Pancreas (tissue), 10 donors: ENCODE results near the gene GNG8. TPM values are rescaled to one million over a fixed set of nuclear protein-coding genes. Genes with fewer than 3 reads are reported as not detected.

Source experiments
- ATAC-seq, 4 donors: fragments of 200-7000 bp; cut with Tn5 transposase; one replicate each; pipeline versions ENCODE4 v1.8.0 to v1.9.1; 2020; ENCODE audit warnings: mild to moderate bottlenecking in 4 of 4, moderate library complexity in 4 of 4
- DNase-seq, 6 donors: peaks; one replicate each; pipeline ENCODE4 v3.0.0-alpha.2; 2020
- FAIRE-seq: peaks from 2 replicates; lab custom pipeline; 2012; peaks lifted over from hg19 to GRCh38; lab: Jason Lieb, UNC
- H3K27ac ChIP-seq, 4 donors: fragments of 200-600 bp; sonication (generic); 1 replicate in 3 of 4; 2 replicates in 1 of 4; pipeline versions ENCODE4 v1.5.0 to v1.8.0; 2020
- H3K27me3 ChIP-seq, 4 donors: fragments of 200-600 bp; one replicate each; pipeline ENCODE4 v1.8.0; 2021
- H3K36me3 ChIP-seq, 3 donors: fragments of 200-600 bp; sonication (generic) in 1 of 3; one replicate each; pipeline versions ENCODE4 v1.5.0 to v1.8.0; 2020 to 2021
- H3K4me1 ChIP-seq, 3 donors: fragments of 200-600 bp; one replicate each; pipeline ENCODE4 v1.8.0; 2021
- H3K4me3 ChIP-seq, 4 donors: fragments of 200-600 bp; sonication (generic) in 2 of 4; one replicate each; pipeline versions ENCODE4 v1.5.0 to v1.8.0; 2020 to 2021
- H3K9me3 ChIP-seq, 4 donors: fragments of 200-600 bp; one replicate each; pipeline ENCODE4 v1.8.0; 2021
- WGBS, 2 donors: extraction: QIAGEN DNeasy Blood & Tissue Kit; methylation state at CpG; one replicate each; pipeline ENCODE4 v1.1.7; 2013; 5-methylcytosine and 5-hydroxymethylcytosine counted together
- intact Hi-C, 3 donors: fragments of 100-400 bp; cut with DNase I; formaldehyde crosslinking; loops; one replicate each; pipeline versions ENCODE4 v1.11.1 to v1.14.2; 2022
- polyA plus RNA-seq, 2 donors: library from polyadenylated mRNA; stranded (reverse); fragments of 200-250 nt; gene quantifications; one replicate each; pipeline ENCODE4 v1.2.3, GENCODE V29; 2013
- total RNA-seq, 6 donors: library from RNA; stranded (reverse); fragmentation: NEBNext Ultra II Directional in 4 of 6; extraction: Animal tissue kit (Norgen Biotek cat#: 25700) in 4 of 6; gene quantifications; one replicate each; pipeline versions ENCODE4 v1.2.1 to v1.2.4, GENCODE V29; 2021 to 2023
- TF ChIP-seq, protein P1 (sequence below), 4 donors: fragments of 200-600 bp; sonication (generic) in 3 of 4; IDR thresholded peaks; one replicate each; pipeline versions ENCODE4 v1.5.0 to v1.8.0; 2021; ENCODE audit warnings: antibody characterized with exemption in 4 of 4
- donor health status: healthy with polysubstance abuse.
- donor health status: DM: no; HTN: no; CAD: no; lungs with moderate emphysema.
- donor health status: DM: no; HTN: no; CAD: no.
- donor health status: control.
- donor health status: control.
- donor health status: Bipolar disorder and iron deficiency.
- donor health status: DM: yes; HTN: yes; CAD: no.
- donor health status: DM: no; HTN: no; CAD: no.
- donor health status: DM: no; HTN: no; CAD: no.
- donor health status: DM: yes; HTN: yes; CAD: no.

GNG8 gene
- total and polyA plus RNA-seq, 8 donors: not detected

DNA sequence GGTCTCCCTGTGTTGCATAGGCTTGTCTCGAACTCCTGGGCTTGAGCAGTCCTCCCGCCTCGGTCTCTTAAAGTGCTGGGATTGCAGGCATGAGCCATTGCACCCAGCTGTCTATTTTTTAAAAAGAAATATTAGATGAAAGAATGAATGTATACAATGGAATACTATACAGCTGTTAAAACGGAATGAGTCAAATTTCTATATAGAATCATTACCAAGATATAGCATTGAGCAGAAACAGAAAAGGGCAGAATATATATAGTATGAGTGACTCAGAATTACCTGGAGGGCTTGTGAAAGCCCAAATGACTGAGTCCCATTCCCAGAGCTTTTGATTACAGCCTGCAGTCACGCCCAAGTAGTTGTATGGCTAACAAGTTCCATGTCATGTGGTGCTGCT lies 20.5 kb upstream of the GNG8 start:
- no peak overlapping the region for H3K4me3 ChIP-seq
- FAIRE-seq: no peak
- H3K27me3 ChIP-seq: peaks cover 0 to 8% (median 0%) of the 10 kb centered on the region in 4 donors
- TF ChIP-seq, protein P1, sequence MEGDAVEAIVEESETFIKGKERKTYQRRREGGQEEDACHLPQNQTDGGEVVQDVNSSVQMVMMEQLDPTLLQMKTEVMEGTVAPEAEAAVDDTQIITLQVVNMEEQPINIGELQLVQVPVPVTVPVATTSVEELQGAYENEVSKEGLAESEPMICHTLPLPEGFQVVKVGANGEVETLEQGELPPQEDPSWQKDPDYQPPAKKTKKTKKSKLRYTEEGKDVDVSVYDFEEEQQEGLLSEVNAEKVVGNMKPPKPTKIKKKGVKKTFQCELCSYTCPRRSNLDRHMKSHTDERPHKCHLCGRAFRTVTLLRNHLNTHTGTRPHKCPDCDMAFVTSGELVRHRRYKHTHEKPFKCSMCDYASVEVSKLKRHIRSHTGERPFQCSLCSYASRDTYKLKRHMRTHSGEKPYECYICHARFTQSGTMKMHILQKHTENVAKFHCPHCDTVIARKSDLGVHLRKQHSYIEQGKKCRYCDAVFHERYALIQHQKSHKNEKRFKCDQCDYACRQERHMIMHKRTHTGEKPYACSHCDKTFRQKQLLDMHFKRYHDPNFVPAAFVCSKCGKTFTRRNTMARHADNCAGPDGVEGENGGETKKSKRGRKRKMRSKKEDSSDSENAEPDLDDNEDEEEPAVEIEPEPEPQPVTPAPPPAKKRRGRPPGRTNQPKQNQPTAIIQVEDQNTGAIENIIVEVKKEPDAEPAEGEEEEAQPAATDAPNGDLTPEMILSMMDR (IDR thresholded peaks at IDR 0.05): no peak
- no peak for DNase-seq
- no peaks in the 10 kb centered on the region for H3K36me3 ChIP-seq
- no peaks in the 10 kb centered on the region for H3K9me3 ChIP-seq
- H3K4me1 ChIP-seq: peaks cover 5 to 11% (median 10%) of the 10 kb centered on the region in 3 donors
- intact Hi-C loops: no loop called here
- 90 to 93% methylated on average over 5 of the region's 5 CpGs for WGBS, 2 donors
- no peak for ATAC-seq
- H3K27ac ChIP-seq: no peak overlapping the region

DNA sequence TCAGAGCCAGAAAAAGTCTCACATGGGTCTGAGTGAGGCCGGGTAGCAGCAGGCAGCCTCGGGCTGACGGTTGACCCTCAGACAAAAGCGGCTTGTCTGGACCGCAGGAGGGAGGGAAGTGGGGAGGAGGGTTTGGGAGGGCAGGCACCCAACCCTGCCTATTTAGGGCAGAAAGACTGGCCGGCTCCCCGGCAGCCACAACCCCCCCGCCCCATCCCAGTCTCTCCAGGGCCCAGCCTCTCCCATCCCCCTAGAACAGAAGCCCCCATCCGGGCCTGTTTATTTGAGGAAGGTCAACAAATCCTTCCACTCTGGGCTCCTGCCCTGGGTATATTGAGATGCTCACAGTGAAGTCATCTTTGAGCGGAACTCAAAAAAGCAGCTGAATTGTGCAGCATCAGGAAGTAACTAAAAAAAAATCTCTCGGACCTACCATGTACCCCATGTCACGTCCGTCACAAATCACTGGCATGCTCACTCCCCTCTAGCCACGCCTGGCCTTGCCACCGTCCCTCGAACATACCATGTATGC lies 18.7 kb upstream of the GNG8 start:
- TF ChIP-seq, protein P1 (IDR thresholded peaks at IDR 0.05): no peak
- peaks cover 0 to 8% (median 0%) of the 10 kb centered on the region in 4 donors for H3K27me3 ChIP-seq
- WGBS, 2 donors: 58 to 61% methylated on average over 15 to 16 of the region's 16 CpGs
- H3K36me3 ChIP-seq: no peaks in the 10 kb centered on the region
- intact Hi-C loops: no loop called here
- H3K27ac ChIP-seq: no peak overlapping the region
- FAIRE-seq (no peak), DNase-seq (no peak), ATAC-seq (no peak)
- H3K4me3 ChIP-seq: no peak overlapping the region
- peaks cover 0 to 4% (median 0%) of the 10 kb centered on the region in 3 donors for H3K4me1 ChIP-seq
- no peaks in the 10 kb centered on the region for H3K9me3 ChIP-seq

DNA sequence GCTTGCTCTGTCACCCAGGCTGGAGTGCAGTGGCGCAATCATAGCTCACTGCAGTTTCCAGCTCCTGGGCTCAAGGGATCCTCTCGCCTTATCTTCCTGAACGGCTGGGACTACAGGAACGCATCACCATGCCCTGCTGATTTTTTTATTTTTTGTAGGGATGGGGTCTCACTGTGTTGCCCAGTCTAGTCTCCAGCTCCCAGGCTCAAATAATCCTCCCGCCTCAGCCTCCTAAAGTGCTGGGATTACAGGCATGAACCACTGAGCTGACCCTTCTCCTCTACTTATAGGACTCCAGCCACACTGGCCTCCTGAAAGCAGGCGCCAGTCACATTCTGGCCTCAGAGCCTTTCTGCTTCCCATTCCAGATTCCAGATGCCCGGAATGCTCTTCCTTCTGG lies 14.4 kb upstream of the GNG8 start:
- FAIRE-seq (no peak), DNase-seq (no peak), ATAC-seq (no peak)
- TF ChIP-seq, protein P1 (IDR thresholded peaks at IDR 0.05): no peak
- no peak overlapping the region for H3K4me3 ChIP-seq
- WGBS, 2 donors: 82 to 85% methylated on average over 7 of the region's 7 CpGs
- intact Hi-C loops: no loop called here
- peaks cover 0 to 5% (median 2%) of the 10 kb centered on the region in 4 donors for H3K27me3 ChIP-seq
- H3K4me1 ChIP-seq: no peaks in the 10 kb centered on the region
- H3K36me3 ChIP-seq: no peaks in the 10 kb centered on the region
- H3K9me3 ChIP-seq: no peaks in the 10 kb centered on the region
- no peak overlapping the region for H3K27ac ChIP-seq

DNA sequence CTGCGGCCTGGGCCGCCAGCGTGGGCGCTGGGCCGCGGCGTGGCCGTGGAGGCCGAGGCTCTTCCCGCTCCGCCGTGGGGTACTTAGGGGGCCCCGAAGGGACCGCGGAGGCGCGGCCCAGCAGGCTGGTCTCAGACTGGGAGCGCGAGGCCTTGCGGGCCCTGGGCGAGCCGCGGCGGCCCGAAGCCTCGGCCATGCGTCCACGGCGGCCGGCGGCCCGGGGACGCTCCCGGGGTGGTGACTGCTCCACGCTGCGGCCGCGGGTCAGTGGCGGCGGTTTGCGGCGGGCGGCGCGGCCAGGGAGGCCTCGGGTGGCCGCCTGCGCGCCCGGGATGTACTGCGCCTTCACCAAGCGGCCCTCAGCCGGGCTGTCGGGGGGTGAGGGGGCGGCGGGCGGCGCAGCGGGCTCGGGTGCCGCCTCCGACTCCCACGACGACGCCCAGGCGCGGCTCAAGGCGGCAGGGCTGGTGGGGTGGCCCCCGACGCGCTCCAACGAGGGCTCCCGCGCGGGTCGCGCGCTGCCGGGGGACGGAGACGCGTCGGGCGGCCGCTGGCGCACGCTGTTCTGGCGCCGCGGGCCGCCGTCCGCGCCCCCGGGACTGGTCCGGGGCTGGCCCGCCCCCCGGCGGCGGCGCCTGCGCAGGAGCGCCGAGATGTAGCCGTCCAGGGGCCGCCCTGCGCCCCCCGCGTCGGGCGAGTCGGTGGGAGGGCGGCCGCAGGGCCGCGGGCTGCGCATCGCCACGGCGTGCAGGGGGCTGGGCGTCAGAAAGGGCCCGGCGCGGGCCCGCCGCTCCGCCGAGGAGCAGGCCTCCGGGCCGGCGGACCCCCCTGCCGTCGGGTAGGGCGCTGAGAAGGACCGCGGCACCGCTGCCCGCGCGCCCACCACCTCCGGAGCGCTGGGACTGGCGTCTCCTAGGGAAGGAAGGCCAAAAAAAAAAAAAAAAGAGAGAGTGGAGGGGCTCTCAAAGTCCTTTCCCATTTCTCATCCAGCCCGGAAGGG lies 13.3 kb upstream of the GNG8 start:
- intact Hi-C loops: no loop called here
- 17 to 25% methylated on average over 66 to 144 of the region's 144 CpGs for WGBS, 2 donors
- ATAC-seq (no peak), DNase-seq (no peak), FAIRE-seq (no peak)
- no peak overlapping the region for H3K4me3 ChIP-seq
- H3K27ac ChIP-seq: no peak overlapping the region
- H3K36me3 ChIP-seq: no peaks in the 10 kb centered on the region
- TF ChIP-seq, protein P1 (IDR thresholded peaks at IDR 0.05): no peak
- H3K27me3 ChIP-seq: peaks cover 0 to 5% (median 2%) of the 10 kb centered on the region in 4 donors
- H3K9me3 ChIP-seq: no peaks in the 10 kb centered on the region
- no peaks in the 10 kb centered on the region for H3K4me1 ChIP-seq
